ENCODE data around the gene FGF5.
"Not testable (repeated sequence)": the region's sequence is repeated elsewhere in the genome, so short reads cannot be mapped to it uniquely, and the experiment has no call there.

The FGF5 gene

DNA sequence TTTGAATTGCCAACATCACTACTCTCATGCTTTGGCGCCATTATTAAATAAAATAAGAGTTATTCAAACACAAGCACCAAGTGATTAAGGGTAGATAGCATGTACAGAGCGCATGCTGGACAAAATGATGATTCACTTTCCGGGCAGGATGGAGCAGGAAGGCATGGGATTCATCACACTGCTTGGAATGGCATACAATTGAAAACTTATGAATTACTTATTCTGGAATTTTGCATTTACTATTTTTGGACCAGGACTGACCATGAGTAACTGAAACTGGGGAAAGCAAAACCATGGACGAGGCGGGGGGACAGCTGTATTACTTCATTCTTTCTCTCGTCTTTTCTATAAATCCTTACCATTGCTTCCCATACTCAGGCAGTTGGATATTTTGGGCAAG lies 28.5 kb upstream of the FGF5 start:
- TF ChIP-seq JUND (IDR thresholded peaks at IDR 0.05; ENCODE audit: low read depth), result no peak
- in situ Hi-C loops (cut with HindIII; ENCODE audit: low pct_unique_long_range_greater_than_20kb, low sequenced_read_pairs), result no loop called here
- no peak for DNase-seq (ENCODE audit: low read depth in 1 of 2, low spot score in 1 of 2)

DNA sequence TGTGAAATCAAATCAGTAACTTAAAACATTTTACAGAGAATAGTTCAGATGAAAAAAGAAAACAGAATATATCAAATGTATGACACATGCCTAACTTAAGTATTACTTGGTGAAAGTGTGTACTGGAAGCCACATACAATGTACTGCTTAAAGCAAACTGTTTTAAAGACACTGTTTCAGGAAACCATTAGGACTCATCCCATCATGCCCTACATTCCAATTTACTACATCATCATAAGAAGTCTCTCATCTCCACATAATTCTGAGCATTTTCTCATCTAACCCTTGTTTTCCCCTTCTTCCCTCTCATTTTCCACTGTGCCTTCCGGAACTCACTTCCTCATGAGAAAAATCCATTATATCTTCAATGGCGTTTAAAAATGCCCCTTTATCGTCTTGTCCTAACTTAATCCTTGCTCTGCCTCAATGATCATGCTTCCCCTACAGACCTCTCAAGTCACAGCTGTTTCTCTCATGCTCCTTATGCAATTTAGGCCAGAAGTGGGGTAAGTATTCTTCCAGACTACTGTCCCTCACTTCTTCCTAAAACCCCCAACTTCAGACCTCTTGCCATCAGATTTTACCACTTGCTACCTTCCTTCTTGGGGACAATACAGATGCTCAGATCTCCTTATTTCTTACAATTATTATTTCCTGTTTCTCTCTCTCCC lies 26.8 kb upstream of the FGF5 start:
- DNase-seq (ENCODE audit: low read depth in 1 of 2, low spot score in 1 of 2), result no peak
- in situ Hi-C loops (cut with HindIII; ENCODE audit: low pct_unique_long_range_greater_than_20kb, low sequenced_read_pairs), result no loop called here
- no peak for TF ChIP-seq JUND (IDR thresholded peaks at IDR 0.05; ENCODE audit: low read depth)

DNA sequence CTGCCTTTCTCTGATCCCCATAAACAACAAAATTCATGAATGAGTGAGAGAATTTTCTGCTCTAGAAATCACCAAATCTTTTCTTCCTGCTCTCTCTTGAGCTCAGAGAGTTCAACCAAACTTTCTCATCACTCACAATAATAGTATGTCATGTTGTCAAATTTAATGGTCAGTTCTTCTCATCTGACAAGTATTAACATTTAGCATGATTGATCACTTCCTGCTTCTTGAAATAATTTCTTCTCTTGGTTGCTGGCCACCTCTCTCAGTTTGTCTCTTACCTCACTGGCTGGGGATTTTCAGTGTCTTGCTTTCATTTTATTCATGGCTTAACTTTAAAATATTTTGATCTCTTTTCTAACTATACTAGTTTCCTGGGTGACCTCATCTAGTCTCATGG lies 25.5 kb upstream of the FGF5 start:
- no peak for TF ChIP-seq JUND (IDR thresholded peaks at IDR 0.05; ENCODE audit: low read depth)
- in situ Hi-C loops (cut with HindIII; ENCODE audit: low pct_unique_long_range_greater_than_20kb, low sequenced_read_pairs), result no loop called here
- DNase-seq (ENCODE audit: low read depth in 1 of 2, low spot score in 1 of 2), result no peak

DNA sequence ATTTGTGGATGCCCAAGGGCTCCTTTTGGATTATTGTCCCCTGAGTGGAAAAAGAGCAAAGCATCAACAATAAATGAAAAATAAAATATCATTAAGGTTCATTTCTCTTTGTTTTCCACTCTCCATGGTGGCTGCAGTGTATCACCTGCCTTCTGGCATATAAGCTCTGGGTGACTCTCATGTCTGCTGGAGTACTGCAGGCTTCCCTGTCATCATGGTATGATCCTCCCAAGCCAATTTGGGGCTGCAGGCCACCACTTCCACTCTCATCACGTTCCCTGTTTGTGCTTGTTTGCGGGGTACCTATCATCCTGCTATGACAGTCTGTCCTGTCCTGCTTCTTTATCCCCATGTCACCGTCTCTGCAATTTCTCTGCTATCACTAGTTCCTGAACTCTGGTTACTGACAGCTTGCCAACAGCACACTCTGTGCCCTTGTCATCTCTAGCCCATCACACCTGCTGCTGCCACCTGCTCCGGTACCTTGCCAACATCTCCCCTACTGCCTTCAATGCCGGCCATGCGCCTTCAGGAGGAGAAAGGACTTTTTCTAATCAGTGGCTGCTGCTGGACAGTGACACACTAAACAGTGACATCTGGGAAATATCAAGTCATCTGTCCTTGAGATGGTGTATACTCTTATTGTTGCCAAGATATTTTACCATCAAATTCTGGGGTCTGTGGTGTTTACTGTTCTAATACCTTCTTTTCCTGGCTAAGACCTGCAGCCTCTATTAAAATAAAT lies 23.0 kb upstream of the FGF5 start:
- TF ChIP-seq JUND (IDR thresholded peaks at IDR 0.05; ENCODE audit: low read depth), result no peak
- DNase-seq (ENCODE audit: low read depth in 1 of 2, low spot score in 1 of 2), result no peak
- in situ Hi-C loops (cut with HindIII; ENCODE audit: low pct_unique_long_range_greater_than_20kb, low sequenced_read_pairs), result no loop called here

DNA sequence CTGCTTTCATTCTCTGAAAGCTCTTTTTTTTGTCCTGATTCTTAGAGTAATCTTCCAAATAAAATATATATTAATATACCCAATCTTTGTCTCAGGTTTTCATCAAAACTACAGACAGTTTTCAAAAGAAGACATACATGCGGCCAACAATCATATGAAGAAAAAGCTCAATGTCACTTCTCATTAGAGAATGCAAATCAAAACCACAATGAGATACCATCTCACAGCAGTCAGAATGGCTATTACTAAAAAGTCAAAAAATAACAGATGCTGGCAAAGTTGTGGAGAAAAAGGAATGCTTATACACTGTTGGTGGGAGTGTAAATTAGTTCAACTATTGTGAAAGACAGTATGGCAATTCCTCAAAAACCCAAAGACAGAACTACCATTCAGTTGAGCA lies 19.0 kb upstream of the FGF5 start:
- in situ Hi-C loops (cut with HindIII; ENCODE audit: low pct_unique_long_range_greater_than_20kb, low sequenced_read_pairs); DNase-seq (ENCODE audit: low read depth in 1 of 2, low spot score in 1 of 2): not testable (repeated sequence)

DNA sequence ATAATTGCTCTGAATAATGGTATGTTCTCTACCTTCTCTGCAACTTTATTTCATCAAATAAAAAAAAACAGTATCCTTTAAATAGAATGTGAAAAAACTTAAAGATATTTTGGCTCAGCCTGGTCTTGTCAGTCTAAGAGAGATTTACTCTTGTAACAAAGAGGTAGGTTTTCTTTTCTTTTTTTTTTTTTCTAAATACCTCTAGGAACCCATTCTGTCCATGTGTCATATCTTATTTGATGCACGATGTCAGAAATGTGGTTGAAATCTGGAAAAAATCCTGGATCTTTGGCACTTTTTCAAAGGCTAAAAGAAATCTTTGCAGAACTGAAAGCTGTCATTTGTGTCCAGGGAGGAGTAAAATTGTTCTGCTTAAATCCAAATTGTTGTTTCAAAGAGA lies 17.3 kb upstream of the FGF5 start:
- TF ChIP-seq JUND (IDR thresholded peaks at IDR 0.05; ENCODE audit: low read depth), result no peak
- DNase-seq (ENCODE audit: low read depth in 1 of 2, low spot score in 1 of 2), result no peak
- in situ Hi-C loops (cut with HindIII; ENCODE audit: low pct_unique_long_range_greater_than_20kb, low sequenced_read_pairs), result no loop called here

DNA sequence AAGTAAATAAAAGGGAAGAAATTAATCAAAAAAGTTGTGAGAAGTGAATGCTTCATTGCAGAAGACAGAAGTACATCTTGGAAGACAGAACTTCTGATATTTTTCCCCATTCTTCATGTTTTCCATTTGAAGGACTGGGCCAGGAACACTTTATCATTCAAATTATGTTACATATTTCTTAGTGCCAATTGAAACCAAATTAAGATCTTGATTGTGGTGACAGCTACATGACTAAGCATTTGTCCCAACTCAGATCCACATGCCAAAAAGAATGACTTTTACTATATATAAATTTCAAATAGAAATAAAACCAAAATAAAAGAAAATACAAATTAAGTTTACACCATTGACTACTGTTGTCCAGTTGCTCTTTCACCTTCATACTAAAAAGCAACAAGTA lies 14.0 kb upstream of the FGF5 start:
- DNase-seq (ENCODE audit: low read depth in 1 of 2, low spot score in 1 of 2), result no peak
- no peak for TF ChIP-seq JUND (IDR thresholded peaks at IDR 0.05; ENCODE audit: low read depth)
- in situ Hi-C loops (cut with HindIII; ENCODE audit: low pct_unique_long_range_greater_than_20kb, low sequenced_read_pairs), result no loop called here

DNA sequence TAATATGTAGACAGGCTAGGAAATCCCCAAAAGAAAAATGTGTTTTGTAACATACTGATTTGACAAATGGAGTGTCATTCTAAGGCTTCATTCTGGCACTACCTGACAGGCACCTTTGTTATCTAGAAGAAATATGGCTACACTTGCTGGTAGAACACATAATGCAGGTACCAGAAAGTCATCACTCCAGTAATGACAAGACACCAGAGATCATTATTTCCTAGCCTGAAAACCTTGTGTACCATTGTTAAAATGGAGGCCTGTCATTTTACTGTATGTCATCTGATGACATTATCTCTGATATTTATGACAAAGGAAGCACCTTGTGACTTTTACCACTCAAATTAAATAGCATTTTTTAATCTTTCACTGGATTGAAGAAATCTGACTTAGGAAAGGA lies 13.5 kb upstream of the FGF5 start:
- DNase-seq (ENCODE audit: low read depth in 1 of 2, low spot score in 1 of 2), result no peak
- in situ Hi-C loops (cut with HindIII; ENCODE audit: low pct_unique_long_range_greater_than_20kb, low sequenced_read_pairs), result no loop called here

DNA sequence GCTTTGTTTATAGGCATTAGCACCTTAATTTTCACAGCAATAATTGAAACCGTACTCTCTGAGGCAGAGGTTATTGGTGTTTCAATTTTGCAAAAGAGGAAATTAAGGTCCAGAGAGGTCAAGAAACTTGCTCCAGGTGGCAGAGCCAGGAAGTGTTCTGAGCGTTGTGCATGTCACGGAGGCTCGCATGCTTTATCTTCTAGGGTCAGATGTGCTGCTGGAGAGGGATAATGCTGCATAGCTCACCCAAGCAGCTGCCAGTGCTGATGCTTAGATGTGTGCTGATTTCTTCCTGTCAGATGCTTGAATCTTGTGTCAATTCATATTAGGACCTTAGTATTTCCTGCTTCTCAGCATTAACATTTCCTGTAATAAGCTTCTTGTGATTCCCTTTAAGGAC lies 13.0 kb upstream of the FGF5 start:
- TF ChIP-seq JUND (IDR thresholded peaks at IDR 0.05; ENCODE audit: low read depth), result no peak
- in situ Hi-C loops (cut with HindIII; ENCODE audit: low pct_unique_long_range_greater_than_20kb, low sequenced_read_pairs), result no loop called here
- DNase-seq (ENCODE audit: low read depth in 1 of 2, low spot score in 1 of 2), result no peak

More for the DNA sequence above, 13.5 kb upstream of the FGF5 start:
- no peak for TF ChIP-seq JUND (IDR thresholded peaks at IDR 0.05; ENCODE audit: low read depth)

DNA sequence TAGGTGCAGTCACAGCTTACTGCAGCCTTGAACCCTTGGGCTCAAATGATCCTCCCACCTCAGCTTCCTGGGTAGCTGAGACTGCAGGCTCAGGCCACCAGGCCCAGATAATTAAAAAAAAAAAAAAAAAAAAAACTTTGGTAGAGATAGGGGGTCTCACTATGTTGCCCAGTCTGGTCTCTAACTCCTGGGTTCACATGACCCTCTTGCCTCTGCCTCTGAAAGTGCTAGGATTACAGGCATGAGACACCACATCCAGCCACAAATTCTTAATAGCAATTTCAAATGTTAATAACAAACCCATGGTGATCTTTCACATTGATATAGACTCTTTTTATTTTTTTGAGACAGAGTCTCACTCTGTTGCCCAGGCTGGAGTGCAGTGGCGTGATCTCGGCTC lies 12.3 kb upstream of the FGF5 start:
- in situ Hi-C loops (cut with HindIII; ENCODE audit: low pct_unique_long_range_greater_than_20kb, low sequenced_read_pairs), result no loop called here

DNA sequence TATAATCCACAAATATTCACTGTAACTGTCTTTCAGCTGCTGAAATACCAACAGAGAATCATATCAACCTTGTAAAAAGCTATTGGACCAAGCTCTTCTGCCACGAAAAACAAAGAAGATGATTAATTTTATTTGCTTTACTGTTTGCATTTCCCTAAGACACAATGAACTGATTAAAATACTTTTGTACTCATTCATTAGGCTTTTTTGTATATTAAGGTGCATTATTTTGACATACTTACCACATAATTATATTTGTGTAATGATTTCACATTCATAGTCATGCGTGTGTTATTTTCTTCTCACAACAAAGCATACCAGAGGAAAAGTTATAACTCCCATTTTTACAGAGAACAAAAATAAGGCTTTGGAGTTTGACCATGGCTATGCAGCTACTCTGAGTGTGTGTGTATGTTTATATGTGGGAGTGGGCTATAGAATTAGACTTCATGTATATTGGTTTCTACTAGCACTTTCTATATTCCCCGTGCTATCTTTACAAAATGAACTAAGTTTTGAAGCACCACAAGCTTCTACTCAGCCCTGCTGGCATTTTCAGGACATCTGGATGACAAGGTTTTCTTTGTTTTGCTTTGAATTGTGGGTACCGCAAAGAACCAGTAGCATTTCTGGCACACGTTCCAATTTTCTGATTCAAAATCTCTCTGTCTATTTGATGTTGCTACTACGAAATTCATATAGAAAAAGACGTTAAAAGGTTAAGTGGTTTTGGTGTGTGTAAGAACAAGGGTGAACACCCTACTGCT lies 11.0 kb upstream of the FGF5 start:
- DNase-seq (ENCODE audit: low read depth in 1 of 2, low spot score in 1 of 2), result no peak
- in situ Hi-C loops (cut with HindIII; ENCODE audit: low pct_unique_long_range_greater_than_20kb, low sequenced_read_pairs), result no loop called here
- TF ChIP-seq JUND (IDR thresholded peaks at IDR 0.05; ENCODE audit: low read depth), result no peak

More for the DNA sequence above, 12.3 kb upstream of the FGF5 start:
- no peak for TF ChIP-seq JUND (IDR thresholded peaks at IDR 0.05; ENCODE audit: low read depth)
- DNase-seq (ENCODE audit: low read depth in 1 of 2, low spot score in 1 of 2), result no peak

DNA sequence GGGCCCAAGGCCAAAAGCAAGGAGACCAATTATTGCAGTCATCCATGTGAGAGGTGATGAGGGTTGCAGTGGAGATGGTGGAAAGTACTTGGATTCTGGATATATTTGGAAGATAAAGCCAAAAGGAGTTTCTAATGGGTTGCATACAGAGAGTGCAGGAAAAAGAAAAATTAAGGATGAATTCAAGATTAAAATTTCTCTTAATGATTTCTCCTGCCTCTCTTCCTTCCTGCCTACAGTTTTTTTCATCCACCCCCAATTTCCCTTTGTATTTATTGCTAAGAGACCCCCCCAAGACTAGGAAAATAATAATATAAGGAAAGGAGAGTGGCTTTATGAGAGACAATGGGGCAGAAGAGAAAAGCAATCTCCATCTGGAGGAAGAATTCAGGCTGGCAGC lies 8.6 kb upstream of the FGF5 start:
- no peak for TF ChIP-seq JUND (IDR thresholded peaks at IDR 0.05; ENCODE audit: low read depth)
- in situ Hi-C loops (cut with HindIII; ENCODE audit: low pct_unique_long_range_greater_than_20kb, low sequenced_read_pairs), result no loop called here

DNA sequence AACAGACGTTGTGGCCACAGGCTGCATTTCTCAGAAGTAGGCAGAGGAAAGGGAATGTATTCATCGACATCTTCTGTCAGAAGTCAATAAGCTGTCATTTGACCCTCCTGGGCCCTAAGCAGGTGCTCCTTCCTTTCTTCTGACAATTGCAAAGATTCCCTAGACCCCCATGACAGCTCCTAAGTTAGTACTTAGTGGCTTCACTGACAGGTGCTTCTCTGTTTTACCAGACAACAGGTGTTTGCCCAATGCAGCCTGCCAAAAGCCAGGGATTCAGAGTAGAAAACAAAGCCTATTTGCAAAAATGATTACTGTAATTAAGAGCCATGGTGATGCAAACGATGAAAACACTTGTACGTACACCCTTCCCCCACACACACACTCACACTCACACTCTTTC lies 7.5 kb upstream of the FGF5 start:
- in situ Hi-C loops (cut with HindIII; ENCODE audit: low pct_unique_long_range_greater_than_20kb, low sequenced_read_pairs), result no loop called here
- no peak for DNase-seq (ENCODE audit: low read depth in 1 of 2, low spot score in 1 of 2)
- TF ChIP-seq JUND (IDR thresholded peaks at IDR 0.05; ENCODE audit: low read depth), result no peak

More for the DNA sequence above, 8.6 kb upstream of the FGF5 start:
- DNase-seq (ENCODE audit: low read depth in 1 of 2, low spot score in 1 of 2), result no peak

All from T47D (cell line).